OCI-LY7 (cell line): Measurements from ENCODE around the gene EFNA5.

Experiments
- CTCF ChIP-seq: fragments of 200-600 bp; sonication (generic); conservative IDR thresholded peaks from 2 replicates; pipeline ENCODE4 v1.5.1; 2014; ENCODE audit warnings: mild to moderate bottlenecking, antibody characterized with exemption, low read length, moderate library complexity, mixed read lengths
- EZH2phosphoT487 ChIP-seq: fragments of 200-600 bp; sonication (generic); IDR thresholded peaks from 2 replicates; pipeline ENCODE4 v1.6.1; 2018; ENCODE audit warnings: low read depth, borderline replicate concordance, mild to moderate bottlenecking, mixed run types, antibody characterized with exemption, low read length, moderate library complexity, mixed read lengths

DNA sequence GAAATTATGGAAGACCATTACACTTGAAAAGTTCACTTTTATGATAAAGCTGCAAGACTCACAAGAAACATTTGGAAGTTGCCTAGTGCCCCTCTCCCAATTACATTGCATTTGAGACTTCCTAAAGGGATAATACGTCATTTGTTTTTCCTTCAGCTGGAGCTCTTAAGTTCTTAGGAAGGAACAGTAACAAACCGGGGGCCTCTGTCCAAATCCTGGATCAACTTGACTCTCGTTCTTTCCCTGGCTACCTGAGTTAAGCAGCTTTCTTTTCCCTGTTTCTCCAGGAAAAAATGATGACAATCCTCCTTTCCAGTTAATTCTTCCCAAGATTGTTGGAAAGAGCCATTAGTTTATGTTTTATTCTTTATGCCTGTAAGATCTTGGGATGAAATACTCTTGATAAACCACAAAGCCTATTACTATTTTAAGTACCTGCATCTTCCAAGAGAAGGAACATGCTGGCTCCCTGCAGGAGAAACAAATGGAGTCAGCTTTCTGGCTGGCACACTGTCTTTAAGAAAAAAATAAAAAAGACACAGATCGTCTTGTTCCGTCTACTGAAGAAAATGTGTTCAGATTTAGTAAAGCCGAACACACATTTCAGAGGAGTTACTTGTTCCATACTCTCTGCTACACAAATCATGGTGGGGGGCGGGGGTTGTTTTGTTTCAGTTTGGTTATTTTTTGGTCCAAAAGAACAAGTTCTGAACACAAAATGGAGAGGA, 297.9 kb downstream of the EFNA5 start:
- TF ChIP-seq CTCF, result no peak
- TF ChIP-seq EZH2phosphoT487, result no peak
